Mesenchymal stem cell (in vitro differentiated cells and primary cell): ENCODE data around the gene IFNGR1.
A peak's percentile ranks its signal among the peaks of the same experiment; 100 is the strongest.
"Not testable (repeated sequence)": the region's sequence is repeated elsewhere in the genome, so short reads cannot be mapped to it uniquely, and the experiment has no call there.

Experiments used
- DNase-seq: peaks from one replicate; pipeline ENCODE4 v3.0.0-alpha.2; 2013
- H2AFZ ChIP-seq: one replicate; pipeline ENCODE4 v1.6.1; 2013; ENCODE audit warnings: low read depth, mild to moderate bottlenecking, control low read depth, inconsistent platforms, low read length, moderate library complexity
- H2AK5ac ChIP-seq: 2 replicates; pipeline ENCODE4 v1.6.1; 2013; ENCODE audit warnings: low read length, moderate library complexity, mild to moderate bottlenecking, inconsistent platforms; ENCODE audit not compliant: severe bottlenecking
- H2BK120ac ChIP-seq: one replicate; pipeline ENCODE4 v1.6.1; 2013; ENCODE audit warnings: low read depth, mild to moderate bottlenecking, inconsistent platforms, low read length, moderate library complexity
- H2BK12ac ChIP-seq, 2 experiments: one replicate each; pipeline ENCODE4 v1.6.1; 2013; ENCODE audit warnings: inconsistent platforms in 2 of 2, low read length in 2 of 2, mild to moderate bottlenecking in 2 of 2, moderate library complexity in 2 of 2, control low read depth in 1 of 2
- H2BK15ac ChIP-seq: one replicate; pipeline ENCODE4 v1.6.1; 2013; ENCODE audit warnings: mild to moderate bottlenecking, low read depth, inconsistent platforms; ENCODE audit not compliant: poor library complexity, severe bottlenecking
- H2BK5ac ChIP-seq: 2 replicates; pipeline ENCODE4 v1.6.1; 2013; ENCODE audit warnings: low read depth, mild to moderate bottlenecking, low read length, control low read depth, inconsistent platforms; ENCODE audit not compliant: poor library complexity, severe bottlenecking
- H3K14ac ChIP-seq, 2 experiments: one replicate each; pipeline ENCODE4 v1.6.1; 2013; ENCODE audit warnings: inconsistent platforms in 2 of 2, low read length in 2 of 2, control low read depth in 1 of 2, mild to moderate bottlenecking in 1 of 2, moderate library complexity in 1 of 2
- H3K18ac ChIP-seq, 2 experiments: one replicate each; pipeline ENCODE4 v1.6.1; 2013; ENCODE audit warnings: inconsistent platforms in 2 of 2, low read length in 2 of 2, control low read depth in 1 of 2, low read depth in 1 of 2, mild to moderate bottlenecking in 1 of 2
- H3K23ac ChIP-seq, 2 experiments: one replicate each; pipeline ENCODE4 v1.6.1; 2013; ENCODE audit warnings: inconsistent platforms in 2 of 2, low read length in 2 of 2, mild to moderate bottlenecking in 2 of 2, moderate library complexity in 2 of 2, control low read depth in 1 of 2
- H3K27ac ChIP-seq: 2 replicates; pipeline ENCODE4 v1.5.1; 2013; ENCODE audit warnings: mild to moderate bottlenecking, moderate library complexity, low read length, control low read depth, inconsistent platforms; ENCODE audit not compliant: poor library complexity, severe bottlenecking
- H3K27me3 ChIP-seq, 2 experiments: 2 replicates each; pipeline versions ENCODE4 v1.6.1 to v1.7.0; 2013; ENCODE audit warnings: low read length in 2 of 2, mild to moderate bottlenecking in 2 of 2, moderate library complexity in 2 of 2, control low read depth in 1 of 2, inconsistent platforms in 1 of 2; ENCODE audit not compliant: control insufficient read depth in 1 of 2, insufficient read depth in 1 of 2
- H3K36me3 ChIP-seq, 2 experiments: 2 replicates each; pipeline versions ENCODE4 v1.6.1 to v1.7.0; 2013; ENCODE audit warnings: low read length in 2 of 2, control low read depth in 1 of 2, inconsistent platforms in 1 of 2, low read depth in 1 of 2, mild to moderate bottlenecking in 1 of 2; ENCODE audit not compliant: insufficient read depth in 2 of 2, control insufficient read depth in 1 of 2
- H3K4ac ChIP-seq, 2 experiments: one replicate each; pipeline ENCODE4 v1.6.1; 2013; ENCODE audit warnings: inconsistent platforms in 2 of 2, low read length in 2 of 2, mild to moderate bottlenecking in 2 of 2, moderate library complexity in 2 of 2, control low read depth in 1 of 2, low read depth in 1 of 2
- H3K4me1 ChIP-seq: 2 replicates; pipeline ENCODE4 v1.6.1; 2013; ENCODE audit warnings: low read depth, low read length, control low read depth; ENCODE audit not compliant: control insufficient read depth, insufficient read depth
- H3K4me2 ChIP-seq: 2 replicates; pipeline ENCODE4 v1.6.1; 2013; ENCODE audit warnings: low read length, mild to moderate bottlenecking, inconsistent platforms; ENCODE audit not compliant: poor library complexity, severe bottlenecking
- H3K4me3 ChIP-seq, 2 experiments: 2 replicates each; pipeline versions ENCODE4 v1.5.1 to v1.7.0; 2013; ENCODE audit warnings: low read length in 2 of 2, mild to moderate bottlenecking in 2 of 2, control low read depth in 1 of 2, low read depth in 1 of 2; ENCODE audit not compliant: insufficient read depth in 1 of 2
- H3K79me1 ChIP-seq: replicated peaks from 2 replicates; pipeline ENCODE4 v1.6.1; 2013; ENCODE audit warnings: mild to moderate bottlenecking, control low read depth, low read length, inconsistent platforms; ENCODE audit not compliant: poor library complexity, severe bottlenecking
- H3K9ac ChIP-seq: 2 replicates; pipeline ENCODE4 v1.7.0; 2013; ENCODE audit warnings: mild to moderate bottlenecking, low read length, moderate library complexity
- H3K9me3 ChIP-seq: 2 replicates; pipeline ENCODE4 v1.7.0; 2013; ENCODE audit warnings: mild to moderate bottlenecking, low read length; ENCODE audit not compliant: control insufficient read depth
- H4K8ac ChIP-seq: one replicate; pipeline ENCODE4 v1.6.1; 2013; ENCODE audit warnings: inconsistent platforms, mild to moderate bottlenecking, low read length, moderate library complexity
- H4K91ac ChIP-seq: one replicate; pipeline ENCODE4 v1.6.1; 2013; ENCODE audit warnings: mild to moderate bottlenecking, low read length, inconsistent platforms
- WGBS: methylation state at CpG from one replicate; pipeline ENCODE4 v1.1.7; 2013; ENCODE audit warnings: mixed read lengths; 5-methylcytosine and 5-hydroxymethylcytosine counted together

Gene IFNGR1

GRCh38 chr6:137216106-137216505 is 3.1 kb downstream of the IFNGR1 start:
- Histone ChIP-seq H3K9me3 (no peaks in the 10 kb centered on the region), H2BK120ac (no peak overlapping the region), H2AK5ac (no peak overlapping the region), H3K4me2 (no peak overlapping the region), H3K27ac (no peak overlapping the region), H4K91ac (no peak overlapping the region), H4K8ac (no peak overlapping the region), H2BK5ac (no peak overlapping the region), H3K36me3 (peaks cover 0 to 4% of the 10 kb centered on the region in 2 experiments), H3K23ac (no peak overlapping the region), H2AFZ (no peak overlapping the region), H3K27me3 (no peaks in the 10 kb centered on the region), H3K4me1 (peaks cover 6% of the 10 kb centered on the region), H3K9ac (peak overlapping the region; percentile 94), H3K4me3 (peak overlapping the region in 1 of 2 experiments; percentile 84), H2BK15ac (no peak overlapping the region), H3K79me1 (peaks cover 17% of the 10 kb centered on the region), H3K18ac (no peak overlapping the region), H3K4ac (no peak overlapping the region), H3K14ac (no peak overlapping the region), H2BK12ac (no peak overlapping the region)
- DNase-seq, result no peak

- H3K4me3 ChIP-seq, H3K4me2 ChIP-seq, H3K27me3 ChIP-seq, H3K4ac ChIP-seq, H3K18ac ChIP-seq, H2BK5ac ChIP-seq, H2AK5ac ChIP-seq, DNase-seq, H3K4me1 ChIP-seq, H4K91ac ChIP-seq, H2BK12ac ChIP-seq, H2AFZ ChIP-seq, H3K36me3 ChIP-seq, H3K27ac ChIP-seq, H3K23ac ChIP-seq, H2BK15ac ChIP-seq, H3K9ac ChIP-seq, H3K9me3 ChIP-seq, H3K14ac ChIP-seq, H2BK120ac ChIP-seq, H4K8ac ChIP-seq: not testable (repeated sequence)
- peaks cover 18% of the 10 kb centered on the region for H3K79me1 ChIP-seq
- 98% methylated on average over 3 of the region's 3 CpGs for WGBS
Measured at GRCh38 chr6:137215630-137216029, 3.6 kb downstream of the IFNGR1 start.

- no peak overlapping the region for H4K8ac ChIP-seq
- peak overlapping the region; percentile 47 for H3K9ac ChIP-seq
- no peak overlapping the region for H4K91ac ChIP-seq
- H3K27ac ChIP-seq, result no peak overlapping the region
- no peaks in the 10 kb centered on the region for H3K9me3 ChIP-seq
- peaks cover 6% of the 10 kb centered on the region for H3K4me1 ChIP-seq
- H3K18ac ChIP-seq, result no peak overlapping the region
- no peak overlapping the region for H2BK120ac ChIP-seq
- no peak overlapping the region for H3K4ac ChIP-seq
- no peak overlapping the region for H3K14ac ChIP-seq
- peaks cover 20% of the 10 kb centered on the region for H3K79me1 ChIP-seq
- H2AFZ ChIP-seq, result no peak overlapping the region
- no peak overlapping the region for H2BK5ac ChIP-seq
- H3K23ac ChIP-seq, result no peak overlapping the region
- no peak overlapping the region for H3K4me2 ChIP-seq
- DNase-seq, result no peak
- H3K4me3 ChIP-seq, result peak overlapping the region in 1 of 2 experiments; percentile 22
- no peak overlapping the region for H2AK5ac ChIP-seq
- H3K27me3 ChIP-seq, result no peaks in the 10 kb centered on the region
- no peak overlapping the region for H2BK12ac ChIP-seq
- H2BK15ac ChIP-seq, result no peak overlapping the region
- peaks cover 0 to 4% of the 10 kb centered on the region in 2 experiments for H3K36me3 ChIP-seq
- 100% methylated on average over 1 of the region's 3 CpGs for WGBS
Measured at GRCh38 chr6:137214931-137215330, 4.3 kb downstream of the IFNGR1 start.

- H4K8ac ChIP-seq, result no peak overlapping the region
- no CpG with 5 or more reads among the region's 2 CpGs for WGBS
- H3K4me2 ChIP-seq, result no peak overlapping the region
- H3K18ac ChIP-seq, result no peak overlapping the region
- H3K23ac ChIP-seq, result no peak overlapping the region
- peaks cover 30% of the 10 kb centered on the region for H3K79me1 ChIP-seq
- no peak overlapping the region for H2BK15ac ChIP-seq
- no peaks in the 10 kb centered on the region for H3K9me3 ChIP-seq
- no peak overlapping the region for H3K14ac ChIP-seq
- H3K4me1 ChIP-seq, result peaks cover 6% of the 10 kb centered on the region
- H3K4me3 ChIP-seq, result peak overlapping the region in 1 of 2 experiments; percentile 46
- peaks cover under 1 to 5% of the 10 kb centered on the region in 2 experiments for H3K36me3 ChIP-seq
- no peak overlapping the region for H4K91ac ChIP-seq
- no peak overlapping the region for H3K27ac ChIP-seq
- H2AK5ac ChIP-seq, result no peak overlapping the region
- no peak overlapping the region for H2BK5ac ChIP-seq
- no peak overlapping the region for H2AFZ ChIP-seq
- no peak overlapping the region for H2BK120ac ChIP-seq
- H3K4ac ChIP-seq, result no peak overlapping the region
- peak overlapping the region; percentile 47 for H3K9ac ChIP-seq
- H2BK12ac ChIP-seq, result no peak overlapping the region
- DNase-seq, result no peak
- H3K27me3 ChIP-seq, result no peaks in the 10 kb centered on the region
Measured at GRCh38 chr6:137213813-137214212, 5.4 kb downstream of the IFNGR1 start.
